GM23338 (cell line): ENCODE measurements around the gene MACROD1.

Experiments
- EZH2 ChIP-seq: fragments of 200-600 bp; sonication (generic); IDR thresholded peaks from one replicate; pipeline ENCODE4 v1.8.0; 2017; ENCODE audit warnings: antibody characterized with exemption, mild to moderate bottlenecking, low read depth; ENCODE audit not compliant: unreplicated experiment
- POLR2AphosphoS5 ChIP-seq: IDR thresholded peaks from 2 replicates; pipeline ENCODE4 v1.6.1; 2016; ENCODE audit warnings: antibody characterized with exemption, low read depth
- TF ChIP-seq, protein P1 (sequence below), 2 experiments: fragments of 200-600 bp in 1 of 2; sonication (generic) in 1 of 2; conservative IDR thresholded peaks; 2 replicates each; pipeline versions ENCODE4 v1.5.1 to v1.6.1; 2016 to 2017; ENCODE audit warnings: antibody characterized with exemption in 2 of 2, low read depth in 2 of 2, mild to moderate bottlenecking in 2 of 2, moderate library complexity in 1 of 2
- TF ChIP-seq, protein P2 (sequence below): IDR thresholded peaks from one replicate; pipeline ENCODE4 v1.6.1; 2018; ENCODE audit warnings: antibody characterized with exemption; ENCODE audit not compliant: unreplicated experiment

DNA sequence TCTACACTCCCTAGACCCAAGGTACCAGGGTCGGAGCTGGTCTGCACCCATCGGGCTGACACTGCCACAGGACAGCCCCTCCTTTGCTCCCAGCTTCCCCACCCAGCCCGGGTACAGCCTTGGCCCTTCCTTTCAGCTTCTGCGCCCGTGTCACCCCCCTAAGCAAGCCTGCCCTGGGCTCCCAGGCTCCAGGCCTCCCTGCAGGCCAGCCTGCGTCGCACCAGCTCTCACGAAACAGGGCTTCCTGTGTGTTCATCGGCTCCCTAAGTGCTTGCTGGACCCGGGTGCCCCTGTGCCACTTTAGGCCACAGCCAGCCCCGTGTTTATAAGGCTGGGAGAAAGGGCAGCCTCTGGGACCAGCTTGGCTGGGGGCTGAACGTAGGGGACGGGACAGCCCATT, 109.1 kb downstream of the MACROD1 start:
- TF ChIP-seq, protein P1, sequence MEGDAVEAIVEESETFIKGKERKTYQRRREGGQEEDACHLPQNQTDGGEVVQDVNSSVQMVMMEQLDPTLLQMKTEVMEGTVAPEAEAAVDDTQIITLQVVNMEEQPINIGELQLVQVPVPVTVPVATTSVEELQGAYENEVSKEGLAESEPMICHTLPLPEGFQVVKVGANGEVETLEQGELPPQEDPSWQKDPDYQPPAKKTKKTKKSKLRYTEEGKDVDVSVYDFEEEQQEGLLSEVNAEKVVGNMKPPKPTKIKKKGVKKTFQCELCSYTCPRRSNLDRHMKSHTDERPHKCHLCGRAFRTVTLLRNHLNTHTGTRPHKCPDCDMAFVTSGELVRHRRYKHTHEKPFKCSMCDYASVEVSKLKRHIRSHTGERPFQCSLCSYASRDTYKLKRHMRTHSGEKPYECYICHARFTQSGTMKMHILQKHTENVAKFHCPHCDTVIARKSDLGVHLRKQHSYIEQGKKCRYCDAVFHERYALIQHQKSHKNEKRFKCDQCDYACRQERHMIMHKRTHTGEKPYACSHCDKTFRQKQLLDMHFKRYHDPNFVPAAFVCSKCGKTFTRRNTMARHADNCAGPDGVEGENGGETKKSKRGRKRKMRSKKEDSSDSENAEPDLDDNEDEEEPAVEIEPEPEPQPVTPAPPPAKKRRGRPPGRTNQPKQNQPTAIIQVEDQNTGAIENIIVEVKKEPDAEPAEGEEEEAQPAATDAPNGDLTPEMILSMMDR (conservative IDR thresholded peaks at IDR 0.05; ENCODE audit: low read depth in 2 of 2), result no peak
- TF ChIP-seq, protein P2, sequence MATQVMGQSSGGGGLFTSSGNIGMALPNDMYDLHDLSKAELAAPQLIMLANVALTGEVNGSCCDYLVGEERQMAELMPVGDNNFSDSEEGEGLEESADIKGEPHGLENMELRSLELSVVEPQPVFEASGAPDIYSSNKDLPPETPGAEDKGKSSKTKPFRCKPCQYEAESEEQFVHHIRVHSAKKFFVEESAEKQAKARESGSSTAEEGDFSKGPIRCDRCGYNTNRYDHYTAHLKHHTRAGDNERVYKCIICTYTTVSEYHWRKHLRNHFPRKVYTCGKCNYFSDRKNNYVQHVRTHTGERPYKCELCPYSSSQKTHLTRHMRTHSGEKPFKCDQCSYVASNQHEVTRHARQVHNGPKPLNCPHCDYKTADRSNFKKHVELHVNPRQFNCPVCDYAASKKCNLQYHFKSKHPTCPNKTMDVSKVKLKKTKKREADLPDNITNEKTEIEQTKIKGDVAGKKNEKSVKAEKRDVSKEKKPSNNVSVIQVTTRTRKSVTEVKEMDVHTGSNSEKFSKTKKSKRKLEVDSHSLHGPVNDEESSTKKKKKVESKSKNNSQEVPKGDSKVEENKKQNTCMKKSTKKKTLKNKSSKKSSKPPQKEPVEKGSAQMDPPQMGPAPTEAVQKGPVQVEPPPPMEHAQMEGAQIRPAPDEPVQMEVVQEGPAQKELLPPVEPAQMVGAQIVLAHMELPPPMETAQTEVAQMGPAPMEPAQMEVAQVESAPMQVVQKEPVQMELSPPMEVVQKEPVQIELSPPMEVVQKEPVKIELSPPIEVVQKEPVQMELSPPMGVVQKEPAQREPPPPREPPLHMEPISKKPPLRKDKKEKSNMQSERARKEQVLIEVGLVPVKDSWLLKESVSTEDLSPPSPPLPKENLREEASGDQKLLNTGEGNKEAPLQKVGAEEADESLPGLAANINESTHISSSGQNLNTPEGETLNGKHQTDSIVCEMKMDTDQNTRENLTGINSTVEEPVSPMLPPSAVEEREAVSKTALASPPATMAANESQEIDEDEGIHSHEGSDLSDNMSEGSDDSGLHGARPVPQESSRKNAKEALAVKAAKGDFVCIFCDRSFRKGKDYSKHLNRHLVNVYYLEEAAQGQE, result no peak
- no peak for TF ChIP-seq EZH2
- no peak for TF ChIP-seq POLR2AphosphoS5
